22Rv1 (cell line): ENCODE measurements around the gene STAMBPL1.

Source experiments
- H3K27ac ChIP-seq: fragments of 450-650 bp; 2 replicates; pipeline ENCODE4 v1.5.1; 2017
- CTCF ChIP-seq: fragments of 450-650 bp; IDR thresholded peaks from 2 replicates; pipeline ENCODE4 v1.5.1; 2017; ENCODE audit warnings: mild to moderate bottlenecking
- ZFX ChIP-seq: fragments of 450-650 bp; IDR thresholded peaks from 2 replicates; pipeline ENCODE4 v1.6.1; 2017; ENCODE audit warnings: antibody characterized with exemption, borderline replicate concordance

STAMBPL1 gene

DNA sequence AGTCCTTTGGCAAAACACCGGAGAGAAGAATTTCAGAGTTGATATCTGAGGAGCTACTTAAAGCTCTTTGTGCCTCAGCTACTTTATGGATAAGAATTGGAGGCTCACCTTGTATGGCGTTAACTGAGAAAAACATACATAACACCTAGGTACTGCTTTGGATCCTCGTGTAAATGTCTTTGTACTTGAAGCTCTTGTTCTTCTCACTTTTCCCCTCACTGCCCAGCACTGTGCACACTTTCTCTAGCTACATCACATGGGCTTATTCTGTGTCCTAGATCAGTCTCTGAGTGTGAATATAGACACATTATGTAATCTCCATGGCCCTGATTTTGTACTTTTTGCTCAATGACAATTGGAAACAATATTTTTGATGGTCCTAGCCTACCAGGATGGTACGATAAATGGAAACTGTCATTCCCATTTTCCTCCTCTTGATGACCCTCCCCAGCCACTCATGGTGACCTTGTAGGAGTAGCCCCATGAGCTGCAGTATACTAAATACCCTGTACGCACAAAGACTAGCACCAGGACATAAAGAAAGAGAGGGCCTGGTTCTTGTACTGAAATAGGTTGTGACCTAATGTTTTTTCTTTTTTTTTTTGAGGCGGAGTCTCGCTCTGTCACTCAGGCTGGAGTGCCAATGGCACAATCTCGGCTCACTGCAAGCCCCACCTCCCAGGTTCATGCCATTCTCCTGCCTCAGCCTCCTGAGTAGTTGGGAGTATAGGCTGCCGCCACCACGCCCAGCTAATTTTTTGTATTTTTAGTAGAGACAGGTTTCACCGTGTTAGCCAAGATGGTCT is 22.1 kb downstream of the STAMBPL1 start:
- TF ChIP-seq ZFX (no peak), CTCF (no peak)
- H3K27ac ChIP-seq = no peak overlapping the region

- TF ChIP-seq CTCF (no peak), ZFX (no peak)
- no peak overlapping the region for H3K27ac ChIP-seq
Observed at GRCh38 chr10:88903715-88904114, 23.7 kb downstream of the STAMBPL1 start.

DNA sequence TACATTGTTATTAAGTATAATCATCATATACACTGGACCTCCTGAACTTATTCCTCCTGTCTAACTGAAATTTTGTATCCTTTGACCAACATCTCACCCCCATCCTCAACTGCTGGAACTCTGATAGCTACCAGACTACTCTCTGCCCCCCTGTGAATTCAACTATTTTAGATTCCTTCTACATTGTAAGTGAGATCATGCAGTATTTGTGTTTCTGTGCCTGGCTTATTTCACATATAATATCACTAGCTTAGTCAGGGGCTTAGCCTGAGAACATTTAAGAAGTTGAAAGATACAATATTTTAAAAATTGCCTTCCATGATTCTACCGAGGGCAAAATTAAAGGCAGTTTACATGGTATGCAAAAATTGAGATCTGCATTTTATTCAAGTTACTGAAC is 26.9 kb downstream of the STAMBPL1 start:
- no peak for TF ChIP-seq ZFX
- no peak for TF ChIP-seq CTCF
- H3K27ac ChIP-seq = no peak overlapping the region

- TF ChIP-seq ZFX (no peak), CTCF (no peak)
- no peak overlapping the region for H3K27ac ChIP-seq
Observed at GRCh38 chr10:88908194-88908593, 28.1 kb downstream of the STAMBPL1 start.

DNA sequence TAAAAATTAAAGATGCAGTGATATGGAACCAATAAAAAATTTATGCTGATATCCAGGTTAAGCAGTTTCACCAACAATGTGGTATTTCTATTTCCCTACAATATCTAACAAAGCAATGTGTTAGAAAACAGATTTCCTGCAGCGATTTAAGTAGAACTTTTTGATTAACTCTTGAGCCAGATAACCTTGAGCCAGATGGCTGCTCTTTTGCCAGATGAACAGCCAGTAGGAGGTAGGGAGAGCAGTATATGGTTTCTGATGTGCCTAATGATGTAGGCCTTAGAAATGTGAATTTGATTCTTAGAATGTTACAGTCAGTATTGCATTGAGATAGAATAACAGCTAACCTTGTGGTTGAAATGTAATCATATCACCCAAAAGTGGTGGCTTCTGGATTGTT is 31.1 kb downstream of the STAMBPL1 start:
- TF ChIP-seq CTCF (no peak), ZFX (no peak)
- H3K27ac ChIP-seq = no peak overlapping the region

GRCh38 chr10:88911851-88912250 is 31.8 kb downstream of the STAMBPL1 start:
- no peak overlapping the region for H3K27ac ChIP-seq
- no peak for TF ChIP-seq ZFX
- no peak for TF ChIP-seq CTCF

DNA sequence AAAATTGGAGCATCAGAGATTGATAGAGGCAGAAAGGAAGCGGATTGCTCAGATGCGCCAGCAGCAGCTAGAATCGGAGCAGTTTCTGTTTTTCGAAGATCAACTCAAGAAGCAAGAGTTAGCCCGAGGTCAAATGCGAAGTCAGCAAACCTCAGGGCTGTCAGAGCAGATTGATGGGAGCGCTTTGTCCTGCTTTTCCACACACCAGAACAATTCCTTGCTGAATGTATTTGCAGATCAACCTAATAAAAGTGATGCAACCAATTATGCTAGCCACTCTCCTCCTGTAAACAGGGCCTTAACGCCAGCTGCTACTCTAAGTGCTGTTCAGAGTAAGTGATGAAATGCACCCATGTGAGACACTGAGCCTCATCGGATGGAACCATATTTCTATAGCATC is 33.1 kb downstream of the STAMBPL1 start:
- no peak overlapping the region for H3K27ac ChIP-seq
- TF ChIP-seq CTCF (no peak), ZFX (no peak)
